ENCODE measurements around the gene FOXP4. TPM values are rescaled to one million over a fixed set of nuclear protein-coding genes. Genes with fewer than 3 reads are reported as not detected.

FOXP4 gene
- polyA plus RNA-seq, 1 of the 3 experiments (the other 2 are of a cell fraction), result 7.3 TPM

- ChIA-PET CTCF (interaction anchor here (1.4 to 4.6 kb wide), 3 partner anchors 14 to 47 kb away, joined by 5 to 18 read pairs (median 18); no protein-coding TSS in a partner anchor), POLR2A (no interaction called here)
- Histone ChIP-seq H3K36me3 (replicated peaks in 1 of 2; ENCODE audit: control insufficient read depth in 1 of 2, insufficient read depth in 2 of 2, low read length in 1 of 2) (no peaks in the 10 kb centered on the region), H3K4me2 (no peak overlapping the region), H2AFZ (ENCODE audit: low read depth) (no peak overlapping the region), H3K9me3 (no peaks in the 10 kb centered on the region), H4K20me1 (ENCODE audit: insufficient read depth) (no peaks in the 10 kb centered on the region), H3K9ac (no peak overlapping the region), H3K27ac (ENCODE audit: low read depth in 2 of 2, low read length in 1 of 2) (no peak overlapping the region), H3K79me2 (ENCODE audit: insufficient read depth) (no peaks in the 10 kb centered on the region), H3K4me1 (ENCODE audit: control insufficient read depth in 1 of 2, insufficient read depth in 2 of 2, low read depth in 1 of 2, low read length in 1 of 2) (peaks cover 0 to 18% of the 10 kb centered on the region in 2 experiments; a peak in 1 of 4 replicates), H3K4me3 (ENCODE audit: low read depth in 2 of 2, low read length in 1 of 2) (no peak overlapping the region), H3F3A (replicated peaks; ENCODE audit: insufficient read depth) (no peaks in the 10 kb centered on the region), H3K27me3 (ENCODE audit: insufficient read depth) (no peaks in the 10 kb centered on the region), H3K9me2 (no peaks in the 10 kb centered on the region)
- no peak for DNase-seq
- 77% methylated on average over 2 of the region's 2 CpGs for WGBS (ENCODE audit: low lambda C conversion rate)
- TF ChIP-seq, protein P1, sequence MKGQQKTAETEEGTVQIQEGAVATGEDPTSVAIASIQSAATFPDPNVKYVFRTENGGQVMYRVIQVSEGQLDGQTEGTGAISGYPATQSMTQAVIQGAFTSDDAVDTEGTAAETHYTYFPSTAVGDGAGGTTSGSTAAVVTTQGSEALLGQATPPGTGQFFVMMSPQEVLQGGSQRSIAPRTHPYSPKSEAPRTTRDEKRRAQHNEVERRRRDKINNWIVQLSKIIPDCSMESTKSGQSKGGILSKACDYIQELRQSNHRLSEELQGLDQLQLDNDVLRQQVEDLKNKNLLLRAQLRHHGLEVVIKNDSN (IDR thresholded peaks at IDR 0.05; ENCODE audit: borderline replicate concordance, low read depth), result no peak
- TF ChIP-seq RCOR1 (IDR thresholded peaks at IDR 0.05; ENCODE audit: low read length) (no peak), TEAD4 (IDR thresholded peaks at IDR 0.05; ENCODE audit: borderline replicate concordance, insufficient read depth) (no peak), YY1 (IDR thresholded peaks at IDR 0.05; ENCODE audit: low read depth) (no peak), ELF1 (IDR thresholded peaks at IDR 0.05) (no peak), RXRA (IDR thresholded peaks at IDR 0.05; ENCODE audit: borderline replicate concordance, low read depth) (no peak), MEF2A (IDR thresholded peaks at IDR 0.05; ENCODE audit: borderline replicate concordance, low read depth) (no peak)
- TF ChIP-seq, protein P2, sequence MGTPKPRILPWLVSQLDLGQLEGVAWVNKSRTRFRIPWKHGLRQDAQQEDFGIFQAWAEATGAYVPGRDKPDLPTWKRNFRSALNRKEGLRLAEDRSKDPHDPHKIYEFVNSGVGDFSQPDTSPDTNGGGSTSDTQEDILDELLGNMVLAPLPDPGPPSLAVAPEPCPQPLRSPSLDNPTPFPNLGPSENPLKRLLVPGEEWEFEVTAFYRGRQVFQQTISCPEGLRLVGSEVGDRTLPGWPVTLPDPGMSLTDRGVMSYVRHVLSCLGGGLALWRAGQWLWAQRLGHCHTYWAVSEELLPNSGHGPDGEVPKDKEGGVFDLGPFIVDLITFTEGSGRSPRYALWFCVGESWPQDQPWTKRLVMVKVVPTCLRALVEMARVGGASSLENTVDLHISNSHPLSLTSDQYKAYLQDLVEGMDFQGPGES (IDR thresholded peaks at IDR 0.05; ENCODE audit: low read depth, low read length), result no peak
Measured at GRCh38 chr6:41650120-41650519, 103.9 kb downstream of the FOXP4 start.

DNA sequence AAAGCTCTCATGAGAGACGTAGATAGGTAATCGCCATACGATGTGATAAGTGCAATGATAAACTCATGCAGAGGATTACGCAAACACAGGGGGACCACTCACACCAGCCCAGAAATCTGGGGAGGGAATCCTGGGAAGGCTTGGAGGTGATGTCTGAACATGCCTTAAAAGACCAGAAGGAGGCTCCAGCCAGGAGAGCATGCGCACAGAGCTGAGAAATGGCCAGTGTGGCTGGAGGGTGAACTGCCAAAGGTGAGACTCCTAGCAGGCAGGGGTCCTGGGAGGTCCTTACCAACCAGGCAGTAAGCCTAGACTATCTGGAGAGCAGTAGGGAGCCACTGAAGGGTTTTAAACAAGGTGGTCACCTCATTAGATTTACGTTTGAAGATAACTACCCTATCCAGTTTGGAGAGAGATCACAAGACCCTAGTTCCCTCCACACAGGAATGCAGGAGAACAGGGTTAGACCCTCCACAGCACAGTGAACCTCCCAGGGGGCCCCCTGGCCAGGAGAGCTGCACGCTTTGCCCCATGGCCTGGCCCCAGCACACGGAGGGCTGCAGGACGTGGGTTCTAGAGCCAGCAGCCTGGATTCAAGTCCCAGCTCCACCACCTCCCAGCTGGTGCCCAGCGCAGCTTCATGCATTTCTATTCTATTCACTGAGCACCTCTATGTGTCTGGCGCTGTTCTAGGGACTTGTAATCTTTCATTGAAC, 105.2 kb downstream of the FOXP4 start:
- CTCF ChIA-PET, result interaction anchor here (0.8 to 2.1 kb wide), 5 partner anchors 10 to 283 kb away, joined by 3 to 8 read pairs (median 4); no protein-coding TSS in a partner anchor
- no peaks in the 10 kb centered on the region for H4K20me1 ChIP-seq (ENCODE audit: insufficient read depth)
- whole genome bisulfite sequencing (ENCODE audit: low lambda C conversion rate), result 96% methylated on average over 7 of the region's 11 CpGs

More for the DNA sequence above, 105.2 kb downstream of the FOXP4 start:
- H3K79me2 ChIP-seq (ENCODE audit: insufficient read depth), result no peaks in the 10 kb centered on the region
- H3K9me3 ChIP-seq, result no peaks in the 10 kb centered on the region
- no peak for DNase-seq
- no peak overlapping the region for H3K4me2 ChIP-seq
- no peak overlapping the region for H3K27ac ChIP-seq (ENCODE audit: low read depth in 2 of 2, low read length in 1 of 2)
- H3K27me3 ChIP-seq (ENCODE audit: insufficient read depth), result no peaks in the 10 kb centered on the region
- H3K36me3 ChIP-seq (replicated peaks in 1 of 2; ENCODE audit: control insufficient read depth in 1 of 2, insufficient read depth in 2 of 2, low read length in 1 of 2), result no peaks in the 10 kb centered on the region
- H2AFZ ChIP-seq (ENCODE audit: low read depth), result no peak overlapping the region
- TF ChIP-seq RXRA (IDR thresholded peaks at IDR 0.05; ENCODE audit: borderline replicate concordance, low read depth), result no peak
- TF ChIP-seq RCOR1 (IDR thresholded peaks at IDR 0.05; ENCODE audit: low read length), result no peak
- TF ChIP-seq, protein P2 (IDR thresholded peaks at IDR 0.05; ENCODE audit: low read depth, low read length), result no peak
- TF ChIP-seq FOSL2 (IDR thresholded peaks at IDR 0.05; ENCODE audit: borderline replicate concordance, low read depth), result no peak
- no peak for TF ChIP-seq TAF1 (IDR thresholded peaks at IDR 0.05; ENCODE audit: borderline replicate concordance, low read depth, low read length)
- TF ChIP-seq REST (IDR thresholded peaks at IDR 0.05; ENCODE audit: low read depth, low read length), result no peak
- TF ChIP-seq FOXJ3 (CRISPR knock-in tag; IDR thresholded peaks at IDR 0.05), result no peak
- no peak for TF ChIP-seq EP300 (IDR thresholded peaks at IDR 0.05; ENCODE audit: borderline replicate concordance in 1 of 2, low read depth in 1 of 2, low read length in 1 of 2)
- no peak for TF ChIP-seq YY1 (IDR thresholded peaks at IDR 0.05; ENCODE audit: low read depth)
- no peak for TF ChIP-seq MEF2A (IDR thresholded peaks at IDR 0.05; ENCODE audit: borderline replicate concordance, low read depth)
- TF ChIP-seq PBX3 (IDR thresholded peaks at IDR 0.05), result no peak
- no peak for TF ChIP-seq NFIC (IDR thresholded peaks at IDR 0.05; ENCODE audit: borderline replicate concordance)
- no peaks in the 10 kb centered on the region for H3K9me2 ChIP-seq
- H3F3A ChIP-seq (replicated peaks; ENCODE audit: insufficient read depth), result no peaks in the 10 kb centered on the region
- peaks cover 0 to 18% of the 10 kb centered on the region in 2 experiments; a peak in 1 of 4 replicates for H3K4me1 ChIP-seq (ENCODE audit: control insufficient read depth in 1 of 2, insufficient read depth in 2 of 2, low read depth in 1 of 2, low read length in 1 of 2)
- no peak overlapping the region for H3K4me3 ChIP-seq (ENCODE audit: low read depth in 2 of 2, low read length in 1 of 2)
- no peak overlapping the region for H3K9ac ChIP-seq
- POLR2A ChIA-PET, result no interaction called here
